ENCODE results near the gene CFB. TPM values are rescaled to one million over a fixed set of nuclear protein-coding genes. Genes with fewer than 3 reads are reported as not detected.
"Not testable (repeated sequence)": the region's sequence is repeated elsewhere in the genome, so short reads cannot be mapped to it uniquely, and the experiment has no call there.

Gene CFB
- total and polyA plus RNA-seq, 4 donors, result 2,016 to 3,272 (median 3,140) TPM

DNA sequence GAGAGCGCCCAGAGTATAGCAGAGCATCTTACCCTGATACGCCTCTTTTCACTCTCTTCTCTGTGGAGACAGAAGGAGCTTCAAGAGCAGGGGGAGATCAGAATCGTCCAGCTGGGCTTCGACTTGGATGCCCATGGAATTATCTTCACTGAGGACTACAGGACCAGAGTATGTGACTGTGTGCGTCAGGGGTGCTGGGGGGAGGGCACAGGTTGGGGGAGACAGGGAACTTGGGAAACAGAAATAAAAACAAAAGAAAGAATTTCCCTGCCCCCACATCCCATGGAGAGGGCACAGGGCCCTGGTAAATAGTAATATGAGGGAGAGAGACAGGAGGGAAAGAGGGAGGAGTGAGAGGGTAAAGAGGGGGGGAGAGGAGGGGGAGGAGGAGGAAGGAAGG is 32.9 kb downstream of the CFB start:
- TF ChIP-seq, protein P1, sequence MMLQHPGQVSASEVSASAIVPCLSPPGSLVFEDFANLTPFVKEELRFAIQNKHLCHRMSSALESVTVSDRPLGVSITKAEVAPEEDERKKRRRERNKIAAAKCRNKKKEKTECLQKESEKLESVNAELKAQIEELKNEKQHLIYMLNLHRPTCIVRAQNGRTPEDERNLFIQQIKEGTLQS (IDR thresholded peaks at IDR 0.05), result no peak
- TF ChIP-seq JUND (IDR thresholded peaks at IDR 0.05), result peak in 1 of 2 donors; percentile 6
- Histone ChIP-seq H3K9me3 (ENCODE audit: control insufficient read depth in 4 of 4, low read length in 3 of 4) (no peaks in the 10 kb centered on the region), H3K27me3 (ENCODE audit: control insufficient read depth in 4 of 4, insufficient read depth in 4 of 4, low read length in 3 of 4) (no peaks in the 10 kb centered on the region), H3K9ac (ENCODE audit: low read depth in 1 of 2, low read length in 2 of 2) (peak overlapping the region; percentile 56 to 65), H3K4me1 (ENCODE audit: control insufficient read depth in 4 of 4, insufficient read depth in 4 of 4, low read length in 3 of 4) (peaks cover 7 to 25% (median 20%) of the 10 kb centered on the region in 4 donors), H3K36me3 (ENCODE audit: control insufficient read depth in 4 of 4, insufficient read depth in 3 of 4, low read depth in 1 of 4, low read length in 3 of 4) (no peaks in the 10 kb centered on the region), H3K27ac (ENCODE audit: low read depth in 1 of 2, low read length in 2 of 2) (peak overlapping the region; percentile 72 to 76), H3K4me3 (ENCODE audit: low read depth in 1 of 3, low read length in 3 of 3) (peak overlapping the region; percentile 18 to 63 (median 36))
- DNase-seq (ENCODE audit: low spot score), result no peak
- WGBS, result 49% methylated on average over 5 of the region's 5 CpGs

DNA sequence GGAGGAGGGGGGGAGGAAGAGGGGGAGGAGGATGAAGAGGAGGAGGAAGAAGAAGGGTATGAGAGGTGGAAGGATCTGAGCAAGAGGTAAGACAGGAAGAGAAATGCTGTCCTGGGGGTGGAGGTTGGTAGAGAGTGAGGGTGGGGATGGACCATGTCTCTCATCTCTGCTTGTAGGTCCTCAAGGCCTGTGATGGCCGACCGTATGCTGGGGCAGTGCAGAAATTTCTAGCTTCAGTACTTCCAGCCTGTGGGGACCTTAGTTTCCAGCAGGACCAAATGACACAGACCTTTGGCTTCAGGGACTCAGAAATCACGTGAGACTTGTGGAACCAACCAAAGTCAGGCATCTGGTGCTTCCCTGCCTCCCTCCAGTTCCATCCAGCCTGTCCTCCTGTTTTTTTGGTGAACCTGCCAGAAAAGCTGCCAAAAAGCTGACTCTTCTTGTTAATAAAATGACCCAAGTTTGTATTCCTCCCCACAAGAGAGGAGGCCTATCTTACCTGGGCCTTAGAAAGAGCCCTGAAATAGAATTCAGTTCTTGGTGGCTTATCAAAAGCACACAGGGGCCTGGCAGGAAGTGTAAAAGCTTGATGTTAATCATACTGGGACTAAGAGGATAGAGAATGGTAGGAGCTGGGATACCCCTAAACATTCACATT is 33.5 kb downstream of the CFB start:
- TF ChIP-seq, protein P1 (IDR thresholded peaks at IDR 0.05), result peak; percentile 35
- TF ChIP-seq, protein P2, sequence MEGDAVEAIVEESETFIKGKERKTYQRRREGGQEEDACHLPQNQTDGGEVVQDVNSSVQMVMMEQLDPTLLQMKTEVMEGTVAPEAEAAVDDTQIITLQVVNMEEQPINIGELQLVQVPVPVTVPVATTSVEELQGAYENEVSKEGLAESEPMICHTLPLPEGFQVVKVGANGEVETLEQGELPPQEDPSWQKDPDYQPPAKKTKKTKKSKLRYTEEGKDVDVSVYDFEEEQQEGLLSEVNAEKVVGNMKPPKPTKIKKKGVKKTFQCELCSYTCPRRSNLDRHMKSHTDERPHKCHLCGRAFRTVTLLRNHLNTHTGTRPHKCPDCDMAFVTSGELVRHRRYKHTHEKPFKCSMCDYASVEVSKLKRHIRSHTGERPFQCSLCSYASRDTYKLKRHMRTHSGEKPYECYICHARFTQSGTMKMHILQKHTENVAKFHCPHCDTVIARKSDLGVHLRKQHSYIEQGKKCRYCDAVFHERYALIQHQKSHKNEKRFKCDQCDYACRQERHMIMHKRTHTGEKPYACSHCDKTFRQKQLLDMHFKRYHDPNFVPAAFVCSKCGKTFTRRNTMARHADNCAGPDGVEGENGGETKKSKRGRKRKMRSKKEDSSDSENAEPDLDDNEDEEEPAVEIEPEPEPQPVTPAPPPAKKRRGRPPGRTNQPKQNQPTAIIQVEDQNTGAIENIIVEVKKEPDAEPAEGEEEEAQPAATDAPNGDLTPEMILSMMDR (IDR thresholded peaks at IDR 0.05; ENCODE audit: low read depth, low read length, missing input control), result no peak
- TF ChIP-seq GABPA (IDR thresholded peaks at IDR 0.05 in 1 of 2, conservative IDR thresholded peaks at IDR 0.05 in 1 of 2) (peak in 1 of 2 donors; percentile 18), JUND (IDR thresholded peaks at IDR 0.05) (peak; percentile 16 to 27), EGR1 (IDR thresholded peaks at IDR 0.05; ENCODE audit: low read depth in 2 of 2) (peak in 1 of 2 donors; percentile 64), FOXA2 (IDR thresholded peaks at IDR 0.05) (no peak), SP1 (IDR thresholded peaks at IDR 0.05) (peak; percentile 67), HNF4G (IDR thresholded peaks at IDR 0.05) (peak; percentile 31), YY1 (IDR thresholded peaks at IDR 0.05) (peak; percentile 83), TAF1 (conservative IDR thresholded peaks at IDR 0.05) (peak; percentile 12), HNF4A (conservative IDR thresholded peaks at IDR 0.05) (peak; percentile 64 to 84), RXRA (IDR thresholded peaks at IDR 0.05) (peak; percentile 67 to 83), RAD21 (IDR thresholded peaks at IDR 0.05) (peak in 1 of 2 donors; percentile 26), NR2F2 (IDR thresholded peaks at IDR 0.05) (no peak), FOXA1 (IDR thresholded peaks at IDR 0.05) (no peak)
- TF ChIP-seq, protein P3, sequence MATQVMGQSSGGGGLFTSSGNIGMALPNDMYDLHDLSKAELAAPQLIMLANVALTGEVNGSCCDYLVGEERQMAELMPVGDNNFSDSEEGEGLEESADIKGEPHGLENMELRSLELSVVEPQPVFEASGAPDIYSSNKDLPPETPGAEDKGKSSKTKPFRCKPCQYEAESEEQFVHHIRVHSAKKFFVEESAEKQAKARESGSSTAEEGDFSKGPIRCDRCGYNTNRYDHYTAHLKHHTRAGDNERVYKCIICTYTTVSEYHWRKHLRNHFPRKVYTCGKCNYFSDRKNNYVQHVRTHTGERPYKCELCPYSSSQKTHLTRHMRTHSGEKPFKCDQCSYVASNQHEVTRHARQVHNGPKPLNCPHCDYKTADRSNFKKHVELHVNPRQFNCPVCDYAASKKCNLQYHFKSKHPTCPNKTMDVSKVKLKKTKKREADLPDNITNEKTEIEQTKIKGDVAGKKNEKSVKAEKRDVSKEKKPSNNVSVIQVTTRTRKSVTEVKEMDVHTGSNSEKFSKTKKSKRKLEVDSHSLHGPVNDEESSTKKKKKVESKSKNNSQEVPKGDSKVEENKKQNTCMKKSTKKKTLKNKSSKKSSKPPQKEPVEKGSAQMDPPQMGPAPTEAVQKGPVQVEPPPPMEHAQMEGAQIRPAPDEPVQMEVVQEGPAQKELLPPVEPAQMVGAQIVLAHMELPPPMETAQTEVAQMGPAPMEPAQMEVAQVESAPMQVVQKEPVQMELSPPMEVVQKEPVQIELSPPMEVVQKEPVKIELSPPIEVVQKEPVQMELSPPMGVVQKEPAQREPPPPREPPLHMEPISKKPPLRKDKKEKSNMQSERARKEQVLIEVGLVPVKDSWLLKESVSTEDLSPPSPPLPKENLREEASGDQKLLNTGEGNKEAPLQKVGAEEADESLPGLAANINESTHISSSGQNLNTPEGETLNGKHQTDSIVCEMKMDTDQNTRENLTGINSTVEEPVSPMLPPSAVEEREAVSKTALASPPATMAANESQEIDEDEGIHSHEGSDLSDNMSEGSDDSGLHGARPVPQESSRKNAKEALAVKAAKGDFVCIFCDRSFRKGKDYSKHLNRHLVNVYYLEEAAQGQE (IDR thresholded peaks at IDR 0.05), result peak; percentile 48
- TF ChIP-seq, protein P4, sequence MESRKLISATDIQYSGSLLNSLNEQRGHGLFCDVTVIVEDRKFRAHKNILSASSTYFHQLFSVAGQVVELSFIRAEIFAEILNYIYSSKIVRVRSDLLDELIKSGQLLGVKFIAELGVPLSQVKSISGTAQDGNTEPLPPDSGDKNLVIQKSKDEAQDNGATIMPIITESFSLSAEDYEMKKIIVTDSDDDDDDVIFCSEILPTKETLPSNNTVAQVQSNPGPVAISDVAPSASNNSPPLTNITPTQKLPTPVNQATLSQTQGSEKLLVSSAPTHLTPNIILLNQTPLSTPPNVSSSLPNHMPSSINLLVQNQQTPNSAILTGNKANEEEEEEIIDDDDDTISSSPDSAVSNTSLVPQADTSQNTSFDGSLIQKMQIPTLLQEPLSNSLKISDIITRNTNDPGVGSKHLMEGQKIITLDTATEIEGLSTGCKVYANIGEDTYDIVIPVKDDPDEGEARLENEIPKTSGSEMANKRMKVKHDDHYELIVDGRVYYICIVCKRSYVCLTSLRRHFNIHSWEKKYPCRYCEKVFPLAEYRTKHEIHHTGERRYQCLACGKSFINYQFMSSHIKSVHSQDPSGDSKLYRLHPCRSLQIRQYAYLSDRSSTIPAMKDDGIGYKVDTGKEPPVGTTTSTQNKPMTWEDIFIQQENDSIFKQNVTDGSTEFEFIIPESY (IDR thresholded peaks at IDR 0.05), result peak; percentile 81
- TF ChIP-seq, protein P5, sequence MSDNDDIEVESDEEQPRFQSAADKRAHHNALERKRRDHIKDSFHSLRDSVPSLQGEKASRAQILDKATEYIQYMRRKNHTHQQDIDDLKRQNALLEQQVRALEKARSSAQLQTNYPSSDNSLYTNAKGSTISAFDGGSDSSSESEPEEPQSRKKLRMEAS (IDR thresholded peaks at IDR 0.05), result no peak
- WGBS, result 40% methylated on average over 3 of the region's 3 CpGs

DNA sequence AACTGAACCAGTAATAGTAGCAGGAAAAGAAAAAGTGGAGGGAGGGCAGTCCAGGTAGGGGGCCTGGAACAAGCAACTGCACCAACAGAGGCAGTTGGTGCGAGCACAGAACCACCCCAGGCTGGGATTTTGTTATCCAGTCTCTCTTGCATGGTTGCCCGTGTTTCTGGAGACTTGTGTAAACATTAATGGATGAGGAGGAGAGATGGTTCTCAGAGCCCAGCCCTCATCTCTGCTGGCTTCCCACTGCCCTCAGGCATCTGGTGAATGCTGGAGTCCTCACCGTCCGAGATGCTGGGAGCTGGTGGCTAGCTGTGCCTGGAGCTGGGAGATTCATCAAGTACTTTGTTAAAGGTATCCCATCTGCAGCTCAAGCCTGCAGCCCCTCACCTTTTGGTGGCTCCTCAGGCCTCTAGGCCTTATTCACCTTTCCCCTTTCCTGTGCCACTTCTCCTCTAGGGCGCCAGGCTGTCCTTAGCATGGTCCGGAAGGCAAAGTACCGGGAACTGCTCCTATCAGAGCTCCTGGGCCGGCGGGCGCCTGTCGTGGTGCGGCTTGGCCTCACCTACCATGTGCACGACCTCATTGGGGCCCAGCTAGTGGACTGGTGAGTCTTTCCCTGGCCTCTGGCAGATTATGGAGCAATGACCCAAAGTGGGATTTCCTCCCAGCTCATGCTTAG is 34.4 kb downstream of the CFB start:
- H3K4me3 ChIP-seq (ENCODE audit: low read depth in 1 of 3, low read length in 3 of 3); H3K36me3 ChIP-seq (ENCODE audit: control insufficient read depth in 4 of 4, insufficient read depth in 3 of 4, low read depth in 1 of 4, low read length in 3 of 4); DNase-seq (ENCODE audit: low spot score); H3K9ac ChIP-seq (ENCODE audit: low read depth in 1 of 2, low read length in 2 of 2); H3K9me3 ChIP-seq (ENCODE audit: control insufficient read depth in 4 of 4, low read length in 3 of 4); H3K27me3 ChIP-seq (ENCODE audit: control insufficient read depth in 4 of 4, insufficient read depth in 4 of 4, low read length in 3 of 4): not testable (repeated sequence)
- WGBS, result 78% methylated on average over 13 of the region's 13 CpGs
- Histone ChIP-seq H3K4me1 (ENCODE audit: control insufficient read depth in 4 of 4, insufficient read depth in 4 of 4, low read length in 3 of 4) (peaks cover 7 to 25% (median 20%) of the 10 kb centered on the region in 4 donors), H3K27ac (ENCODE audit: low read depth in 1 of 2, low read length in 2 of 2) (peak overlapping the region; percentile 72 to 76)

More for the DNA sequence above, 33.5 kb downstream of the CFB start:
- H3K27me3 ChIP-seq (ENCODE audit: control insufficient read depth in 4 of 4, insufficient read depth in 4 of 4, low read length in 3 of 4), result no peaks in the 10 kb centered on the region
- H3K4me1 ChIP-seq (ENCODE audit: control insufficient read depth in 4 of 4, insufficient read depth in 4 of 4, low read length in 3 of 4), result peaks cover 7 to 25% (median 20%) of the 10 kb centered on the region in 4 donors
- DNase-seq (ENCODE audit: low spot score), result no peak
- no peaks in the 10 kb centered on the region for H3K9me3 ChIP-seq (ENCODE audit: control insufficient read depth in 4 of 4, low read length in 3 of 4)
- H3K27ac ChIP-seq (ENCODE audit: low read depth in 1 of 2, low read length in 2 of 2), result peak overlapping the region; percentile 72 to 76
- H3K36me3 ChIP-seq (ENCODE audit: control insufficient read depth in 4 of 4, insufficient read depth in 3 of 4, low read depth in 1 of 4, low read length in 3 of 4), result no peaks in the 10 kb centered on the region
- peak overlapping the region in 1 of 2 donors; percentile 71 for H3K9ac ChIP-seq (ENCODE audit: low read depth in 1 of 2, low read length in 2 of 2)
- peak overlapping the region in 1 of 3 donors; percentile 36 for H3K4me3 ChIP-seq (ENCODE audit: low read depth in 1 of 3, low read length in 3 of 3)
